HepG2 (cell line): ENCODE measurements around the gene HSDL1. TPM values are rescaled to one million over a fixed set of nuclear protein-coding genes. Genes with fewer than 3 reads are reported as not detected.
A peak's percentile ranks its signal among the peaks of the same experiment; 100 is the strongest.

Source experiments
- ATF7-NPFF ChIP-seq: sonication (generic); formaldehyde crosslinking; IDR thresholded peaks from 2 replicates; pipeline ENCODE4 v1.8.1; 2023; ENCODE audit warnings: mild to moderate bottlenecking, low read depth, missing genetic modification reagents, moderate library complexity
- CBX1 ChIP-seq: IDR thresholded peaks from one replicate; pipeline ENCODE4 v1.6.1; 2016; ENCODE audit warnings: antibody characterized with exemption, low read depth
- DR1 ChIP-seq: sonication (generic); formaldehyde crosslinking; IDR thresholded peaks from 2 replicates; pipeline ENCODE4 v1.8.0; 2021; ENCODE audit warnings: mild to moderate bottlenecking, missing genetic modification reagents, inconsistent platforms
- ERF ChIP-seq: IDR thresholded peaks from 2 replicates; pipeline ENCODE4 v1.6.1; 2018; ENCODE audit warnings: missing biosample characterization, missing genetic modification reagents
- HNF4A ChIP-seq: sonication (generic); formaldehyde crosslinking; IDR thresholded peaks from 2 replicates; pipeline ENCODE4 v1.4.0; 2020; ENCODE audit warnings: missing genetic modification reagents
- MAFK ChIP-seq, 2 experiments: IDR thresholded peaks in 1 of 2; conservative IDR thresholded peaks in 1 of 2; 2 replicates each; pipeline ENCODE4 v1.6.1; 2011; ENCODE audit warnings: improper control_type of control experiment in 2 of 2, low read length in 2 of 2
- MEIS1 ChIP-seq: sonication (generic); formaldehyde crosslinking; IDR thresholded peaks from 2 replicates; pipeline ENCODE4 v1.9.0; 2021; ENCODE audit warnings: mild to moderate bottlenecking, missing genetic modification reagents, moderate library complexity, borderline replicate concordance
- MXI1 ChIP-seq: IDR thresholded peaks from 3 replicates; pipeline ENCODE4 v1.6.1; 2012; ENCODE audit warnings: low read depth, low read length, inconsistent platforms, borderline replicate concordance
- NRL ChIP-seq: sonication (generic); formaldehyde crosslinking; IDR thresholded peaks from 2 replicates; pipeline ENCODE4 v1.5.0; 2020; ENCODE audit warnings: missing genetic modification reagents, mild to moderate bottlenecking, moderate library complexity, borderline replicate concordance
- RAD51 ChIP-seq: fragments of 450-650 bp; IDR thresholded peaks from 2 replicates; pipeline ENCODE4 v1.6.1; 2016; ENCODE audit warnings: borderline replicate concordance
- SKI ChIP-seq: fragments of 450-650 bp; IDR thresholded peaks from one replicate; pipeline ENCODE4 v1.6.1; 2018; ENCODE audit warnings: mild to moderate bottlenecking; ENCODE audit not compliant: partially characterized antibody
- SMAD3 ChIP-seq: sonication (generic); formaldehyde crosslinking; IDR thresholded peaks from 2 replicates; pipeline ENCODE4 v1.4.0; 2020; ENCODE audit warnings: missing genetic modification reagents
- SMARCC2 ChIP-seq: fragments of 450-650 bp; IDR thresholded peaks from 2 replicates; pipeline ENCODE4 v1.6.1; 2017; ENCODE audit warnings: antibody characterized with exemption, mild to moderate bottlenecking
- SP5 ChIP-seq: IDR thresholded peaks from 2 replicates; pipeline ENCODE4 v1.6.1; 2016; ENCODE audit warnings: low read depth, borderline replicate concordance
- ZFP37 ChIP-seq: sonication (generic); formaldehyde crosslinking; IDR thresholded peaks from 2 replicates; pipeline ENCODE4 v1.4.0; 2020; ENCODE audit warnings: missing genetic modification reagents, borderline replicate concordance
- ZNF10 ChIP-seq: sonication (generic); formaldehyde crosslinking; IDR thresholded peaks from 2 replicates; pipeline ENCODE4 v1.4.0; 2020; ENCODE audit warnings: mild to moderate bottlenecking, low read depth, missing genetic modification reagents, borderline replicate concordance
- ZNF101 ChIP-seq: sonication (generic); formaldehyde crosslinking; IDR thresholded peaks from 2 replicates; pipeline ENCODE4 v1.4.0; 2020; ENCODE audit warnings: mild to moderate bottlenecking, low read depth, missing genetic modification reagents, borderline replicate concordance
- ZNF292 ChIP-seq: sonication (generic); formaldehyde crosslinking; IDR thresholded peaks from 2 replicates; pipeline ENCODE4 v1.8.1; 2022; ENCODE audit warnings: mild to moderate bottlenecking, low read depth, missing genetic modification reagents, borderline replicate concordance
- ZNF296 ChIP-seq: sonication (generic); formaldehyde crosslinking; conservative IDR thresholded peaks from 2 replicates; pipeline ENCODE4 v1.5.0; 2020; ENCODE audit warnings: mild to moderate bottlenecking, missing genetic modification reagents
- ZNF317 ChIP-seq: sonication (generic); formaldehyde crosslinking; IDR thresholded peaks from 2 replicates; pipeline ENCODE4 v1.5.0; 2020; ENCODE audit warnings: mild to moderate bottlenecking, missing genetic modification reagents
- ZNF644 ChIP-seq: IDR thresholded peaks from 2 replicates; pipeline ENCODE4 v1.6.1; 2016; ENCODE audit warnings: low read depth
- ZSCAN31 ChIP-seq: sonication (generic); formaldehyde crosslinking; IDR thresholded peaks from 2 replicates; pipeline ENCODE4 v1.5.0; 2020; ENCODE audit warnings: low read depth, mild to moderate bottlenecking, missing genetic modification reagents
- polyA plus RNA-seq, 8 experiments: library from polyadenylated mRNA; depleted of rRNA in 3 of 8; stranded (reverse) in 7 of 8; unstranded in 1 of 8; fragments of >200 nt; fragmentation: Illumina TruSeq in 4 of 8; extraction: Trizol in 4 of 8; gene quantifications; 2 replicates each; pipeline versions ENCODE4 v1.2.1 to v1.2.3, GENCODE V29; 2011 to 2016; ENCODE audit warnings: low read depth in 4 of 8, missing spikeins in 1 of 8, mixed read lengths in 1 of 8; ENCODE audit not compliant: insufficient read depth in 1 of 8
- total RNA-seq, 5 experiments: library from RNA; depleted of rRNA; stranded (reverse); fragments of >200 nt; fragmentation: Illumina TruSeq; extraction: Trizol; gene quantifications; 2 replicates each; pipeline ENCODE4 v1.2.3, GENCODE V29; 2016; ENCODE audit warnings: low read depth in 1 of 5
- TF ChIP-seq, protein P1 (sequence below): sonication (generic); formaldehyde crosslinking; IDR thresholded peaks from 2 replicates; pipeline ENCODE4 v1.5.0; 2020; ENCODE audit warnings: mild to moderate bottlenecking, missing genetic modification reagents, borderline replicate concordance
- TF ChIP-seq, protein P2 (sequence below): fragments of 450-650 bp; IDR thresholded peaks from 2 replicates; pipeline ENCODE4 v1.6.1; 2017
- TF ChIP-seq, protein P3 (sequence below): IDR thresholded peaks from 2 replicates; pipeline ENCODE4 v1.6.1; 2016

The HSDL1 gene
- total and polyA plus RNA-seq, 2 of the 13 experiments (the other 11 are each of a cell fraction or from before 2014, with no cell fraction given) = 49.2 to 49.7 TPM

DNA sequence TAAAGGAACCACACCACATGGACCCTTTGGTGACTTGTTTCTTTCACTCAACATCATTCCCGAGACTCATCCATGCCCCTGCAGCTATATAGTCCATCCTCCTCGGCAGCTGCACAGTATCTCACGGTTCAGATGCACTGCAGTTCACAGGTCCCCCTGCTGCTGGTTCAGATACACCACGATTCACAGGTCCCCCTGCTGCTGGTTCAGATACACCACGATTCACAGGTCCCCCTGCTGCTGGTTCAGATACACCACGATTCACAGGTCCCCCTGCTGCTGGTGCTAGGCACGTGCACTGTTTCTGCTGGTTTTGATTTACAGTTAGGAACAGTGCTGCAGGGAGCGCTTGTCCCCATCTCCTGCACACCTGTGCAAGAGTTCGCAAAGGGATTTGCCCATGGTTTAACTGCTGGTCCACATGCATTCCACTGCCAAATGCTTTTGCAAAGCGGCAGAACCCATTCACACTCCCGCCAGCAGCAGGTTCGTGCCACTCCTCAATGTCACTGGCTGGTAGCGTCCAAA is 3.8 kb downstream of the HSDL1 start (continued):
- TF ChIP-seq, protein P1, sequence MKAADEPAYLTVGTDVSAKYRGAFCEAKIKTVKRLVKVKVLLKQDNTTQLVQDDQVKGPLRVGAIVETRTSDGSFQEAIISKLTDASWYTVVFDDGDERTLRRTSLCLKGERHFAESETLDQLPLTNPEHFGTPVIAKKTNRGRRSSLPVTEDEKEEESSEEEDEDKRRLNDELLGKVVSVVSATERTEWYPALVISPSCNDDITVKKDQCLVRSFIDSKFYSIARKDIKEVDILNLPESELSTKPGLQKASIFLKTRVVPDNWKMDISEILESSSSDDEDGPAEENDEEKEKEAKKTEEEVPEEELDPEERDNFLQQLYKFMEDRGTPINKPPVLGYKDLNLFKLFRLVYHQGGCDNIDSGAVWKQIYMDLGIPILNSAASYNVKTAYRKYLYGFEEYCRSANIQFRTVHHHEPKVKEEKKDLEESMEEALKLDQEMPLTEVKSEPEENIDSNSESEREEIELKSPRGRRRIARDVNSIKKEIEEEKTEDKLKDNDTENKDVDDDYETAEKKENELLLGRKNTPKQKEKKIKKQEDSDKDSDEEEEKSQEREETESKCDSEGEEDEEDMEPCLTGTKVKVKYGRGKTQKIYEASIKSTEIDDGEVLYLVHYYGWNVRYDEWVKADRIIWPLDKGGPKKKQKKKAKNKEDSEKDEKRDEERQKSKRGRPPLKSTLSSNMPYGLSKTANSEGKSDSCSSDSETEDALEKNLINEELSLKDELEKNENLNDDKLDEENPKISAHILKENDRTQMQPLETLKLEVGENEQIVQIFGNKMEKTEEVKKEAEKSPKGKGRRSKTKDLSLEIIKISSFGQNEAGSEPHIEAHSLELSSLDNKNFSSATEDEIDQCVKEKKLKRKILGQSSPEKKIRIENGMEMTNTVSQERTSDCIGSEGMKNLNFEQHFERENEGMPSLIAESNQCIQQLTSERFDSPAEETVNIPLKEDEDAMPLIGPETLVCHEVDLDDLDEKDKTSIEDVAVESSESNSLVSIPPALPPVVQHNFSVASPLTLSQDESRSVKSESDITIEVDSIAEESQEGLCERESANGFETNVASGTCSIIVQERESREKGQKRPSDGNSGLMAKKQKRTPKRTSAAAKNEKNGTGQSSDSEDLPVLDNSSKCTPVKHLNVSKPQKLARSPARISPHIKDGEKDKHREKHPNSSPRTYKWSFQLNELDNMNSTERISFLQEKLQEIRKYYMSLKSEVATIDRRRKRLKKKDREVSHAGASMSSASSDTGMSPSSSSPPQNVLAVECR (CRISPR knock-in tag) = peak; percentile 33; the same call in 1 of the 2 replicates
- no peak for TF ChIP-seq ZNF644 (CRISPR knock-in tag)
- no peak for TF ChIP-seq ZNF10 (CRISPR knock-in tag)
- 0 out of 2 replicates have a peak, but pooled peaks have one; percentile 45 for TF ChIP-seq DR1
- TF ChIP-seq ZNF101 (CRISPR knock-in tag) = no peak
- no peak; the same call in 1 of the 2 replicates for TF ChIP-seq ZSCAN31
- TF ChIP-seq, protein P2, sequence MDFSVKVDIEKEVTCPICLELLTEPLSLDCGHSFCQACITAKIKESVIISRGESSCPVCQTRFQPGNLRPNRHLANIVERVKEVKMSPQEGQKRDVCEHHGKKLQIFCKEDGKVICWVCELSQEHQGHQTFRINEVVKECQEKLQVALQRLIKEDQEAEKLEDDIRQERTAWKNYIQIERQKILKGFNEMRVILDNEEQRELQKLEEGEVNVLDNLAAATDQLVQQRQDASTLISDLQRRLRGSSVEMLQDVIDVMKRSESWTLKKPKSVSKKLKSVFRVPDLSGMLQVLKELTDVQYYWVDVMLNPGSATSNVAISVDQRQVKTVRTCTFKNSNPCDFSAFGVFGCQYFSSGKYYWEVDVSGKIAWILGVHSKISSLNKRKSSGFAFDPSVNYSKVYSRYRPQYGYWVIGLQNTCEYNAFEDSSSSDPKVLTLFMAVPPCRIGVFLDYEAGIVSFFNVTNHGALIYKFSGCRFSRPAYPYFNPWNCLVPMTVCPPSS = no peak
- TF ChIP-seq ZNF292 (CRISPR knock-in tag) = peak; percentile 93; the same call in 1 of the 2 replicates
- TF ChIP-seq HNF4A (CRISPR knock-in tag) = 0 out of 2 replicates have a peak, but pooled peaks have one; percentile 12
- no peak for TF ChIP-seq MAFK (conservative IDR thresholded peaks at IDR 0.05 in 1 of 2, IDR thresholded peaks at IDR 0.05 in 1 of 2; ENCODE audit: low read length in 2 of 2)
- no peak for TF ChIP-seq SMAD3 (CRISPR knock-in tag)
- TF ChIP-seq SP5 (CRISPR knock-in tag) = no peak
- TF ChIP-seq NRL = no peak
- no peak for TF ChIP-seq CBX1
- TF ChIP-seq SMARCC2 = no peak
- peak; percentile 30; the same call in 1 of the 2 replicates for TF ChIP-seq ERF (CRISPR knock-in tag)
- no peak for TF ChIP-seq RAD51
- TF ChIP-seq MEIS1 (CRISPR knock-in tag) = 0 out of 2 replicates have a peak, but pooled peaks have one; percentile 36
- 0 out of 2 replicates have a peak, but pooled peaks have one; percentile 49 for TF ChIP-seq ATF7-NPFF (CRISPR knock-in tag)
- TF ChIP-seq MXI1 = peak; percentile 37; the same call in 1 of the 3 replicates
- 0 out of 2 replicates have a peak, but pooled peaks have one; percentile 44 for TF ChIP-seq ZNF317 (CRISPR knock-in tag)
- TF ChIP-seq ZFP37 (CRISPR knock-in tag) = no peak
- TF ChIP-seq ZNF296 (CRISPR knock-in tag) = no peak
- TF ChIP-seq, protein P3, sequence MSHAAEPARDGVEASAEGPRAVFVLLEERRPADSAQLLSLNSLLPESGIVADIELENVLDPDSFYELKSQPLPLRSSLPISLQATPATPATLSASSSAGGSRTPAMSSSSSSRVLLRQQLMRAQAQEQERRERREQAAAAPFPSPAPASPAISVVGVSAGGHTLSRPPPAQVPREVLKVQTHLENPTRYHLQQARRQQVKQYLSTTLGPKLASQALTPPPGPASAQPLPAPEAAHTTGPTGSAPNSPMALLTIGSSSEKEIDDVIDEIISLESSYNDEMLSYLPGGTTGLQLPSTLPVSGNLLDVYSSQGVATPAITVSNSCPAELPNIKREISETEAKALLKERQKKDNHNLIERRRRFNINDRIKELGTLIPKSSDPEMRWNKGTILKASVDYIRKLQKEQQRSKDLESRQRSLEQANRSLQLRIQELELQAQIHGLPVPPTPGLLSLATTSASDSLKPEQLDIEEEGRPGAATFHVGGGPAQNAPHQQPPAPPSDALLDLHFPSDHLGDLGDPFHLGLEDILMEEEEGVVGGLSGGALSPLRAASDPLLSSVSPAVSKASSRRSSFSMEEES (CRISPR knock-in tag) = no peak
- TF ChIP-seq SKI = no peak
